Peyer's patch (tissue), 4 donors: ENCODE data around the gene CD2AP.

Source experiments
- POLR2A ChIP-seq, 2 donors: fragments of 450-650 bp; IDR thresholded peaks; one replicate each; pipeline ENCODE4 v1.5.1; 2017; ENCODE audit warnings: antibody characterized with exemption in 2 of 2, mild to moderate bottlenecking in 2 of 2, moderate library complexity in 2 of 2
- TF ChIP-seq, protein P1 (sequence below), 6 experiments: fragments of 450-650 bp in 4 of 6; fragments of 200-600 bp in 2 of 6; sonication (generic) in 1 of 6; IDR thresholded peaks; one replicate each; pipeline ENCODE4 v1.5.1; 2017 to 2019; ENCODE audit warnings: antibody characterized with exemption in 6 of 6, mild to moderate bottlenecking in 3 of 6, moderate library complexity in 1 of 6

DNA sequence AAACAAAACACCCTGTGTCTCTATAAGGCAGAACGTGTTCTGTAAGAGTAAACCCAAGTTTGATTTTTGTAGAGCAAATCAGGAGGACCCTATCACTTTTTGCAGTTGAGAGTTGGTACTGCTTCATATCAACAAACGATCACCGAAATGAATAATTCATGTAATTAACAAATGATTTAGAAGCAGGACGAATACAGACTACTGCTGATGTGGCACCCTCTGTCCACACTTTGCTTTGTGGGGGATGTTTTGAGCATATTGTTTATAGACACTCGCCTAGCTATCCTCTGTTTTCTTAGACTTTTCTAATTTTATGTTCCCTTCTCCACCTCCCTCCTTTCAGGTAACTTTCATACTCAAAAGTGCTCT is 1.5 kb downstream of the CD2AP start:
- TF ChIP-seq, protein P1, sequence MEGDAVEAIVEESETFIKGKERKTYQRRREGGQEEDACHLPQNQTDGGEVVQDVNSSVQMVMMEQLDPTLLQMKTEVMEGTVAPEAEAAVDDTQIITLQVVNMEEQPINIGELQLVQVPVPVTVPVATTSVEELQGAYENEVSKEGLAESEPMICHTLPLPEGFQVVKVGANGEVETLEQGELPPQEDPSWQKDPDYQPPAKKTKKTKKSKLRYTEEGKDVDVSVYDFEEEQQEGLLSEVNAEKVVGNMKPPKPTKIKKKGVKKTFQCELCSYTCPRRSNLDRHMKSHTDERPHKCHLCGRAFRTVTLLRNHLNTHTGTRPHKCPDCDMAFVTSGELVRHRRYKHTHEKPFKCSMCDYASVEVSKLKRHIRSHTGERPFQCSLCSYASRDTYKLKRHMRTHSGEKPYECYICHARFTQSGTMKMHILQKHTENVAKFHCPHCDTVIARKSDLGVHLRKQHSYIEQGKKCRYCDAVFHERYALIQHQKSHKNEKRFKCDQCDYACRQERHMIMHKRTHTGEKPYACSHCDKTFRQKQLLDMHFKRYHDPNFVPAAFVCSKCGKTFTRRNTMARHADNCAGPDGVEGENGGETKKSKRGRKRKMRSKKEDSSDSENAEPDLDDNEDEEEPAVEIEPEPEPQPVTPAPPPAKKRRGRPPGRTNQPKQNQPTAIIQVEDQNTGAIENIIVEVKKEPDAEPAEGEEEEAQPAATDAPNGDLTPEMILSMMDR (IDR thresholded peaks at IDR 0.05), result no peak
- no peak for TF ChIP-seq POLR2A (IDR thresholded peaks at IDR 0.05)
